Measurements from ENCODE around the gene PPAT. TPM values are rescaled to one million over a fixed set of nuclear protein-coding genes. Genes with fewer than 3 reads are reported as not detected.
"Not testable (repeated sequence)": the region's sequence is repeated elsewhere in the genome, so short reads cannot be mapped to it uniquely, and the experiment has no call there.

PPAT gene
- total RNA-seq, 1 donor from 2014 or later = 30.9 TPM

DNA sequence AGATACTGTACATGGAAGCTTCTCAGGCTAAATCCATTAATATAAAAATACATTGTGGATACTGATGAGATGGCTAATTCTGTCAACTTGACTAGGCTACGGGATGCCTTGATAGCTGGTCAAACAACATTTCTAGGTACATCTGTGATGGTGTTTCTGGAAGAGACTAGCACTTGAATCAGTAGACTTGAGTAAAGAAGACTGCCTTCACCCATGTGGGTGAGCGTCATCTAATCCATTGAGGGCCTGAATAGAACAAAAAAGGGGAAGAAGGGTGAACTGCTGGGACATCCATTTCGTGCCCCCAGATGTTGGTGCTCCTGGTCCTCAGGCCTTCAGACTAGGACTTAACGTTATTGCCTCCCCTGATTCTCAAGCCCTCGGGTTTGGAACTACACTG, 28.3 kb upstream of the PPAT start:
- DNase-seq (ENCODE audit: low spot score in 2 of 2, unreplicated experiment in 2 of 2) = no peak
- TF ChIP-seq, protein P1, sequence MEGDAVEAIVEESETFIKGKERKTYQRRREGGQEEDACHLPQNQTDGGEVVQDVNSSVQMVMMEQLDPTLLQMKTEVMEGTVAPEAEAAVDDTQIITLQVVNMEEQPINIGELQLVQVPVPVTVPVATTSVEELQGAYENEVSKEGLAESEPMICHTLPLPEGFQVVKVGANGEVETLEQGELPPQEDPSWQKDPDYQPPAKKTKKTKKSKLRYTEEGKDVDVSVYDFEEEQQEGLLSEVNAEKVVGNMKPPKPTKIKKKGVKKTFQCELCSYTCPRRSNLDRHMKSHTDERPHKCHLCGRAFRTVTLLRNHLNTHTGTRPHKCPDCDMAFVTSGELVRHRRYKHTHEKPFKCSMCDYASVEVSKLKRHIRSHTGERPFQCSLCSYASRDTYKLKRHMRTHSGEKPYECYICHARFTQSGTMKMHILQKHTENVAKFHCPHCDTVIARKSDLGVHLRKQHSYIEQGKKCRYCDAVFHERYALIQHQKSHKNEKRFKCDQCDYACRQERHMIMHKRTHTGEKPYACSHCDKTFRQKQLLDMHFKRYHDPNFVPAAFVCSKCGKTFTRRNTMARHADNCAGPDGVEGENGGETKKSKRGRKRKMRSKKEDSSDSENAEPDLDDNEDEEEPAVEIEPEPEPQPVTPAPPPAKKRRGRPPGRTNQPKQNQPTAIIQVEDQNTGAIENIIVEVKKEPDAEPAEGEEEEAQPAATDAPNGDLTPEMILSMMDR (IDR thresholded peaks at IDR 0.05; ENCODE audit: unreplicated experiment) = no peak
- Mint-ChIP-seq H3K36me3 (peaks cover 15% of the 10 kb centered on the region), H3K4me1 (peaks cover 31% of the 10 kb centered on the region), H3K27ac (peak overlapping the region; percentile 26), H3K9me3 (no peaks in the 10 kb centered on the region), H3K27me3 (ENCODE audit: low read depth) (no peaks in the 10 kb centered on the region), H3K4me3 (no peak overlapping the region)

DNA sequence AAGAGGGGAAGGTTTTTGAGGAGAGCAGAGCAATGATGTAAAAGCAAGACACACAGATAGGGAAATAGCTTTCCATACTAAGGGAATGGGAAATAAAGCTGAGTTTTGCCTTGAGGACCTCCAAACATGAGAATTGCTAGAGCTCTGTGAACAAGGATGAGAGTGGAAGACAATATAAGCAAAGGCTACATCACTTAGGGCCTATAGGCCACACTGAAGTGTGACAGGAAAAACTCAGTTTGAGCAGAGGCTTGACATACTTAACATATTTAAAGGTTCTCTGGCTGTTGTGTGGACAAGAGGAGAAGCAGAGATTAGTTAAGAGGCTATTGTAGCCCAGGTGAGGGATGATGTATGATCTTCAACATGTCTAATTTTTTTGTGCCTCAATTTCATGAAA, 26.7 kb upstream of the PPAT start:
- no peak for DNase-seq (ENCODE audit: low spot score in 2 of 2, unreplicated experiment in 2 of 2)
- TF ChIP-seq, protein P1 (IDR thresholded peaks at IDR 0.05; ENCODE audit: unreplicated experiment) = no peak
- peak overlapping the region; percentile 51 for H3K27ac Mint-ChIP-seq
- no peaks in the 10 kb centered on the region for H3K9me3 Mint-ChIP-seq
- no peaks in the 10 kb centered on the region for H3K27me3 Mint-ChIP-seq (ENCODE audit: low read depth)
- no peak overlapping the region for H3K4me3 Mint-ChIP-seq
- peaks cover 23% of the 10 kb centered on the region for H3K4me1 Mint-ChIP-seq
- H3K36me3 Mint-ChIP-seq = peaks cover 17% of the 10 kb centered on the region

DNA sequence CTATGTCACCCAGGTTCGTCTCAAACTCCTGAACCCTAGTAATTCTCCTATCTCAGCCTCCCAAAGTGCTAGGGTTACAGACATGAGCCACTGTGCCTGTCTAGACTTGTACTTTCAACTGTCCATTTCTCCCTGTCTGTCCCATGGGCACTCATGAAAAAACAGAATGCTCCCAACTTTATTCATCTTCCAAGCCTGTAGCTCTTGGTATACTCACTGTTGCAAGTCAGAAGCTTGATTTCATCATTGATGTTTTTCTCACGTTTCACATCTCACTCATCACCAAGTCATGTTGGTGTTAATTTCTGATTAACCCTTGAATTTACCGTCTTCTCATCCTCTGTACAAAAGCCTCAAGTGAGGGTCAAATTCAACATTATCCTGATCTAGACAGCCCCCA, 24.7 kb upstream of the PPAT start:
- no peaks in the 10 kb centered on the region for H3K27me3 Mint-ChIP-seq (ENCODE audit: low read depth)
- no peak overlapping the region for H3K27ac Mint-ChIP-seq
- TF ChIP-seq, protein P1 (IDR thresholded peaks at IDR 0.05; ENCODE audit: unreplicated experiment) = no peak
- peaks cover 8% of the 10 kb centered on the region for H3K4me1 Mint-ChIP-seq
- peaks cover 4% of the 10 kb centered on the region for H3K9me3 Mint-ChIP-seq
- no peak overlapping the region for H3K4me3 Mint-ChIP-seq
- DNase-seq (ENCODE audit: low spot score in 2 of 2, unreplicated experiment in 2 of 2) = no peak
- H3K36me3 Mint-ChIP-seq = peaks cover 31% of the 10 kb centered on the region

DNA sequence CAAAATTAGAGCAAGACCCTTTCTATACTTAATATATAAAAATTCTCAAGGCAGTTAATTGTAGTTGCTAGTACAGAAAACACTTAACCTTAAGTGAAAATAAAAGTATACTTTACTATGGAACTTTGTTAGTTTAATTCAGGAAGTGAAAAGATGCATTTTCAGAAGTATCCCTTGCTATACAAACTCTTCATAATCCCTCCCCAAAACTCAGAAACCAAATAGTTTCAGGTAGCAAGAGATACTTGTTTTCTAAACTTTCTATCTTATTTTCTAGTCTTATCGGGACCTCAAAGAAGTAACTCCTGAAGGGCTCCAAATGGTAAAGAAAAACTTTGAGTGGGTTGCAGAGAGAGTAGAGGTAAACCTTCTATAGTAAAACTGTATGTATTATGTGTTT, 14.9 kb upstream of the PPAT start:
- Mint-ChIP-seq H3K36me3 (peaks cover 53% of the 10 kb centered on the region), H3K27ac (no peak overlapping the region), H3K27me3 (ENCODE audit: low read depth) (no peaks in the 10 kb centered on the region), H3K4me3 (no peak overlapping the region), H3K4me1 (no peaks in the 10 kb centered on the region), H3K9me3 (peaks cover 1% of the 10 kb centered on the region)
- DNase-seq (ENCODE audit: low spot score in 2 of 2, unreplicated experiment in 2 of 2) = no peak
- TF ChIP-seq, protein P1 (IDR thresholded peaks at IDR 0.05; ENCODE audit: unreplicated experiment) = no peak

DNA sequence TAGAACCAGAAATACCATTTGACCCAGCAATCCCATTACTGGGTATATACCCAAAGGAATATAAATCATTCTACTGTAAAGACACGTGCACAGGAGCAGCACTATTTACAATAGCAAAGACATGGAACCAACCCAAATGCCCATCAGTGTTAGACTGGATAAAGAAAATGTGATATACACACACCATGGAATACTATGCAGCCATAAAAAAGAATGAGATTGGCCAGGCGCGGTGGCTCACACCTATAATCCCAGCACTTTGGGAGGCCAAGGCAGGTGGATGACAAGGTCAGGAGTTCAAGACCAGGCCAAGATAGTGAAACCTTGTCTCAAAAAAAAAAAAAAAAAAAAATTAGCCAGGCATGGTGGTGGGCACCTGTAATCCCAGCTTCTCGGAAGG, 14.1 kb upstream of the PPAT start:
- not testable (repeated sequence) for H3K4me1 Mint-ChIP-seq; H3K4me3 Mint-ChIP-seq; DNase-seq (ENCODE audit: low spot score in 2 of 2, unreplicated experiment in 2 of 2); H3K27me3 Mint-ChIP-seq (ENCODE audit: low read depth); H3K9me3 Mint-ChIP-seq; H3K27ac Mint-ChIP-seq
- H3K36me3 Mint-ChIP-seq = peaks cover 50% of the 10 kb centered on the region

DNA sequence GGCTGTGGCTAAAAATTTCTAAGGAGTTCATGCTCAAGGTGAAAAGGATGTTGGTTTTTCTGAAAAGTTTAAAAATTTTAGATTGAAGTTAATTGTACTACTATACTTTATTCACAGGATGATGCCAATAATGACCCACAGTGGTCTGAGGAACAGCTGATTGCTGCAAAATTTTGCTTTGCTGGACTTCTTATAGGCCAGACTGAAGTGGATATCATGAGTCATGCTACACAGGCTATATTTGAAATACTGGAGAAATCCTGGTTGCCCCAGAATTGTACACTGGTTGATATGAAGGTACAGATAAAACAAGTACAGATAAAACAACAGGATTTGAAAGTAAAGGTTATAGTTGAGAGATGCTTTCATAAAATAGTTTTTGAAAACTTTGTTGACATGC, 12.9 kb upstream of the PPAT start:
- Mint-ChIP-seq H3K36me3 (peaks cover 50% of the 10 kb centered on the region), H3K27me3 (ENCODE audit: low read depth) (no peaks in the 10 kb centered on the region), H3K4me3 (no peak overlapping the region), H3K9me3 (no peaks in the 10 kb centered on the region), H3K27ac (no peak overlapping the region), H3K4me1 (no peaks in the 10 kb centered on the region)
- TF ChIP-seq, protein P1 (IDR thresholded peaks at IDR 0.05; ENCODE audit: unreplicated experiment) = no peak
- no peak for DNase-seq (ENCODE audit: low spot score in 2 of 2, unreplicated experiment in 2 of 2)

All from mesothelial cell of epicardium (in vitro differentiated cells).